Activated gamma-delta T cell (primary cell): Measurements from ENCODE around the gene ECSCR.
"Not testable (repeated sequence)": the region's sequence is repeated elsewhere in the genome, so short reads cannot be mapped to it uniquely, and the experiment has no call there.

Experiments
- DNase-seq: peaks from one replicate; lab custom pipeline; 2025; lab: John Stamatoyannopoulos, UW
- total RNA-seq, 2 donors: gene quantifications; one replicate each; lab custom pipeline; 2026; lab: John Stamatoyannopoulos, UW

The ECSCR gene, protein sequence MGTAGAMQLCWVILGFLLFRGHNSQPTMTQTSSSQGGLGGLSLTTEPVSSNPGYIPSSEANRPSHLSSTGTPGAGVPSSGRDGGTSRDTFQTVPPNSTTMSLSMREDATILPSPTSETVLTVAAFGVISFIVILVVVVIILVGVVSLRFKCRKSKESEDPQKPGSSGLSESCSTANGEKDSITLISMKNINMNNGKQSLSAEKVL
- 0 to 0.09 reads per million in 2 donors for total RNA-seq

DNA sequence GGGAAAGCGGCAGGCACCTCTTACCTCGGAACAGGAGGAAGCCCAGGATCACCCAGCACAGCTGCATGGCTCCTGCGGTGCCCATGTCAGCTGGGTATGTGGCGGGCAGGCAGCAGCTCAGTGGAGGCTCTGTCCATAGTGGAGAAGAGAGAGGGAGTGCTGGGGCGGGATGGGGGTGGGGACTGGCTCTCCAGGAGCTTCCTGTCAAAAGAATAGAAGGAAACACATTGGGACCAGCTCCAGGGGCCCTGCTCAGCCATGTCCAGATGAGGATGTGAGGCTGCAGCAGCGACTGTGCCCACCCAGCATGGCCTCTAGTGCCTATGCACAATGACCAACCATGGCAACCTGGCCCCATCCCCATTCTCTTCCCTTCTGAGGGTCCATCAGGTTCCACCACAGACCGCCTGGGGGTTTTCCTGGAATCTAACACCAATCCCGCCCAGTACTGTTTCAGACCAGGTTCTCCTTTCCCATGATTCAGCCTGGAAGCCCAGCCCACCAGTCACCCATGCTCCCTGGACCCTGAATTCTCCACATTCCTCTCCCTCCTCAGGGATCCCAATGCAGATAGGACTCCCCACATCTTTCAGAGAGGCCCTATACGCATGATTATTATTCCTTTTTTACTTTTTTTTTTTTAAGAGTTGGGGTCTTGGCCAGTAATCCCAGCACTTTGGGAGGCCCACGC lies at the start of gene ECSCR:
Gene ECSCR (minus strand): TSS at position 158 of the 691 bp plus-strand sequence. CDS start 73 bp downstream, at position 85.
- no peak for DNase-seq

DNA sequence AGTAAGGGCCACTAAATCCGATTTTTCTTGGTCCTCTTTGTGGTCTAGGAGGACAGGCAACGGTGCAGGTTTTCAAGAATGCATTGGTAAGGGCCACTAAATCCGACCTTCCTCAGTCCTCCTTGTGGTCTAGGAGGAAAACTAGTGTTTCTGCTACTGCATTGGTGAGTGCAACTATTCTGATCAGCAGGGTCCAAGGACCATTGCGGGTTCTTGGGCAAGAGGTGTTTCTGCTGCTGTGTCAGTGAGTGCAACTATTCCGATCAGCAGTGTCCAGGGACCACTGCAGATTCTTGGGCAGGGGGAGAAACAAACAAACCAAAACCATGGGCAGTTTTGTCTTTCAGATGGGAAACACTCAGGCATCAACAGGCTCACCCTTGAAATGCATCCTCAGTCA lies 42.2 kb upstream of the ECSCR start:
- DNase-seq, result not testable (repeated sequence)

DNA sequence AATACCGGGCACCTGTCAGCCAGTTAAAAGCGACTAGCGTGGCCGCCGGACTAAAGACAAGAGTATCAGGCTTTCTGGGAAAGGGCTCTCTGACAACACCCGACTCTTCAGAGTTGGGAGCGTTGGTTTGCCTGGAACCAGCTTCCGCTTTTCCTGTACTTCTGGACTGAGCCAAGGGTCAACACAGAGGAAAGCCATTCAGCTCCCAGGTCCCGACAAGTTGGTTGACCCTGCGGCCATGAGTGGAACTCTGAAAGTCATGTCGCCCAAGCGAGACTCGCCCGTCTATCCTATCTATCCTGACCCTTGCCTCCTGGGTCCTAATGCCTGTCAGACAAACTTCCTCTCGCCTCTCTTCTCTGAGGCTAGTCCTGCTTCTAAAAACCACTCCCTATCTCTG lies 41.3 kb upstream of the ECSCR start:
- not testable (repeated sequence) for DNase-seq

DNA sequence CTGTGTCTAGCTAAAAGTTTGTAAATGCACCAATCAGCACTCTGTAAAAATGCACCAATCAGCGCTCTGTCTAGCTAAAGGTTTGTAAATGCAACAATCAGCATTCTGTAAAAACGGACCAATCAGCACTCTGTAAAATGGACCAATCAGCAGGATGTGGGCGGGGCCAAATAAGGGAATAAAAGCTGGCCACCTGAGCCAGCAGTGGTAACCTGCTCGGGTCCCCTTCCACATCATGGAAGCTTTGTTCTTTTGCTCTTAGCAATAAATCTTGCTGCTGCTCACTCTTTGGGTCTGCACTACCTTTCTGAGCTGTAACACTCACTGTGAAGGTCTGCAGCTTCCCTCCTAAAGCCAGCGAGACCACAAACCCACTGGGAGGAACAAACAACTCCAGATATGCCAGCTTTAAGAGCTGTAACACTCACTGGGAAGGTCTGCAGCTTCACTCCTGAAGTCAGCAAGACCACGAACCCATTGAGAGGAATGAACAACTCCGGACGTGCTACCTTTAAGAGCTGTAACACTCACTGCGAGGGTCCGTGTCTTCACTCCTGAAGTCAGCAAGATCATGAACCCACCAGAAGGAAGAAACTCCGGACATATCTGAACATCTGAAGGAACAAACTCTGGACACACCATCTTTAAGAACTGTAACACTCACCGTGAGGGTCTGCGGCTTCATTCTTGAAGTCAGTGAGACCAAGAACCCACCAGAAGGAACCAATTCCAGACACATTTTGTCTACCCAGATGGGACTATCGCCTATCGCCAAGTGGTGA lies 40.7 kb upstream of the ECSCR start:
- not testable (repeated sequence) for DNase-seq

DNA sequence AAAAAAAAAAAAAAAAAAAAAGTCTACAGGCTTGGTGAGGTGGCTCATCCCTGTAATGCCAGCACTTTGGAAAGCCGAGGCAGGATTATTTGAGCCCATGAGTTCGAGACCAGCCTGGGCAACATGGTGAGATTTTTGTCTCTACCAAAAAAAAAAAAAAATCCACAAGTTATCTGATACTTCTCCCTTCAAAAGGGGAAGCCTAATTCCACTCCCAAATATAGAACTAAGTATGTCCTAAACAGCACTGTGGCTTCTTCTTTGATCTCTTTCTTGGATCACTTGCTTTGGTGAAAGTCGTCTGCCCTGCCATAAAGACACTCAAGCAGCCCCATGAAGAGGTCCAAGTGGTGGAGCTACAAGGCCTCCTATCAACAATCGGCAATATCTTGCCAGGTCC lies 38.8 kb upstream of the ECSCR start:
- no peak for DNase-seq

DNA sequence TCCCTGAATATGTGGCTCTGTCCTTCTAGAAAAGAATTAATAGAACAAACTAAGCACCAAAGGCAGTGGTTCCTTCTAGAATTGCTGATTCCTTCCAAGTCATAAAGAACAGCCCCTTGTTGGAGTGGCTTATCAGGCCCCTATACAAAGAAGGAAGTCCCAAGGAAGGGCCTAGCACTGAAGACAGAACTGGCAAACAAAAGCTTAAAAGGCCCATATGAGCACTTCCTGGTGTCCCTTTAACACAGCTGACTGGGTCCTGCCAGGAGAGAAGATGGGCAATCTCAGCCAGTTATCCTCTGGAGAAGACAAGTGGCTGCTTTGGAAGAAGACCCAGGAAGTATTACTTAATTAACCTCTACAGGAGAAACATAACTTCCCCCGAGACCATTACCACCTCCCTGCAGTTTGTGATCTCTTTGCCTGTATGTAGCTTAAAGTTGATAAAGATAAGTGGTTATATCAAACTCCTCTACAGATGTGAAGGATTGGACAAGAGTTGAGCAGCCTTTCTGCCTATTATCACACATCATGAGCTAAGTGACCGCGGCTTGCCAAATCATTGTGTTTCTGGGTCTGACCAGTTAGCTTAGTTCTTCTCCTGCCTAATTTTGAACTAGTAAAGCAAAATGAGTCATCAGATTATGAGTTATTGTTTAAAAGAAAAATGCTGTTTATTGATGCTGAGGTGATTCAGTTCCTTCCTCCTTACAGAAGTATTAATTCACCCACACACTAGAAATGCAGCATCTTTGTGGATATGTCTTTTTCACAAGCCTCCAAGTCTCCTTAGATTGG lies 33.3 kb upstream of the ECSCR start:
- DNase-seq, result no peak

DNA sequence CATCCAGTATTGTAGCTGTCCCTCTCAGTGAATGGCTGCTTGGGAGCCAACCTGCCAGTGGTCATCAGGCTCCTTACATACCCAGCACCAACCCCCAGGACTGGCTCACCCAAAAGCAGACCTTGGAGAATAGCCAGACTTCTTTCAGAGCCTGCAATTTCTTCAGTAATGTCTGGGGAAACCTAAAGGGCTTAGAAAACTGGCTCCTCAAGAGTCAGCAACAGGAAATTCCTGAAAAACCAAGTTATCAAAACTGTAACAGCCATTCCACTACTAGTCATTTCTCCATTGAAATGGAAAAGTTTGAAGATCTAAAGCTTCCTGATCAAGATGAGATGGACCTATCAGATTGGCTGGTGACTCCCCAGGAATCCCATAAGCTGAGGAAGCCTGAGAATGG lies 32.3 kb upstream of the ECSCR start:
- no peak for DNase-seq

DNA sequence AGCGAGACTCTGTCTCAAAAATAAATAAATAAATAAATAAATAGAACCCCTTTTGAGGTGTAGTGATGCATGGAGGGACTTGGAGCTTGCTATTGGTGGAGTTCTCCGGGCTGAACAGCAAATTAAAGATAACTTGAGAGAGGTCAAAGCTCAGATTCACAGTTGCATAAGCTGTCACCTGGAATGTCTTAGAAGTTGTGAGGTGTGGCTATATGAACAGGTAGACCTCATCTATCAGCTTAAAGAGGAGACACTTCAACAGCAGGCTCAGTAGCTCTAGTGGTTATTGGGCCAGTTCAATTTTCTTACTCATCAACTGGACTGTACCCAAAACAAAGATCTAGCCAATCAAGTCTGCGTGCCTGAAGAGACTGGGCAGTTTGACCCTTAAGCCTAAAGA lies 31.7 kb upstream of the ECSCR start:
- no peak for DNase-seq

DNA sequence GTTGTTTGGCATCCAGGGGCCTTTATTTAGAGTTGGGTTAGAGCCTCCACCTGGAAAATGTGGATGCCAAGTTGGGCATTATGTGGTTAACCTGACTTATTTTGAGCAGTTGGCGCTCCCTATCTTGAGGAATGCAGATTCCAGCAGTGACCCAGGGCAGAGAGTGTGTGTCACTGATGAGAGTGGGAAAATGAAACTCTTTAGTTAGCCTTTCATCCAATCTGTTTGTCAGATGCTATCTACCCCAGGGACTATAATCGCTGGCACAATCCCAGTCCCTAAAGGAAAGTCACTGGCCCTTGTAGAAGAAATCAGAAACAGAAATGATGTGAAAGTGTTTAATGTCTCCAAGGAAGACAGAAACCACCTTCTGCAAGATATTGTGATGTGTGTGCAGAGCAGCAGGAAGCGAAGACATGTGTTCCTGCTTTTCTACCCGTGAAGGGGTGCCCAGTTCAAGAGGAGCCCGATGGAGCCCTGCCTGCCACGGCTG lies 30.2 kb upstream of the ECSCR start:
- no peak for DNase-seq

DNA sequence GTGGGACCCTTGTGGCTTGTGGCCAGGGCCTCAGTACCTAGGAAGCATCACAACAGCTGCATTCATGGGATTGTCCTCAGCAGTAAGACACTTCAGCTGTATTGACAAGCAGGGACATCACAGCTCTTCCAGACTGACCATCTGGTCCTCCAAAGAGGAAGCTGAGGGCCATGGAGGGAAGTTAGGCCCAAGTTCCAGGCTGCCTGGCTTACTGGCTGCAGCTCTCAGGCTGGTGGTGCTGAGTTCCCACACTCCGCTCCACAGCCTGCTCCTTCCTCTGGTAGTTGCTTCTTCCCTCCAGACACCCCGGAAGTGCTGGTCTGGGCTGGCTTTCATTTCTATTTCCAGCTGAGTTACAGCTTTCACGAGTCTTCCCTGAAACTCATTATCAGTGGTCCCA lies 25.7 kb upstream of the ECSCR start:
- no peak for DNase-seq

DNA sequence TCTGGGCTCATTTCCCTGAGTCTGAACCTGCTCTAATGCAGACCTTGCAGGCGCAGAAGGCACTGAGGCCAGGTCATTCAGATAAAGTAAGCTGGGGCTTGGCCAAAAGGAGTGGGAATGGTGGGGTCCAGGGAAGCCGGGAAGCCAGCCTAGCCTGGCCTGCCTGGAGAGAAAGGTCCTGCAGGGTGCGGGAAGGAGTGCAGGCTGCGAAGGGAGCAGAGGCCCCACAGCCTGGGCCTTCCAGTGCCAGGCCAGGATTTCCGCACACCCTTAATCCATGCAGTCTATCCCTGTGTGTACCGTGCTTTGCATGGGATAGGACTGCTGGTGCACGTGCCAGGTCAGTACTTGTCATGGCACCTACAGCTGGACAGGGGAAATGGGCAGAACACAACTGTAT lies 23.7 kb upstream of the ECSCR start:
- DNase-seq, result no peak

DNA sequence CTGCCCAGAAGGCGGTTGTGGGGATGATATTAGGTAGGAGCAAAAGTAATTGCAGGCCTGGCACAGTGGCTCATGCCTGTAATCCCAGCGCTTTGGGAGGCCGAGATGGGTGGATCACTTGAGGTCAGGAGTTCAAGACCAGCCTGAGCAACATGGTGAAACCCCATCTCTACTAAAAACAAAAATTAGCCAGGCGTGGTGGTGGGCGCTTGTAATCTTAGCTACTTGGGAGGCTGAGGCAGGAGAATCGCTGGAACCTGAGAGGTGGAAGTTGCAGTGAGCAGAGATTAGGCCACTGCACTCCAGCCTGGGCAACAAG lies 20.3 kb upstream of the ECSCR start:
- DNase-seq, result not testable (repeated sequence)

DNA sequence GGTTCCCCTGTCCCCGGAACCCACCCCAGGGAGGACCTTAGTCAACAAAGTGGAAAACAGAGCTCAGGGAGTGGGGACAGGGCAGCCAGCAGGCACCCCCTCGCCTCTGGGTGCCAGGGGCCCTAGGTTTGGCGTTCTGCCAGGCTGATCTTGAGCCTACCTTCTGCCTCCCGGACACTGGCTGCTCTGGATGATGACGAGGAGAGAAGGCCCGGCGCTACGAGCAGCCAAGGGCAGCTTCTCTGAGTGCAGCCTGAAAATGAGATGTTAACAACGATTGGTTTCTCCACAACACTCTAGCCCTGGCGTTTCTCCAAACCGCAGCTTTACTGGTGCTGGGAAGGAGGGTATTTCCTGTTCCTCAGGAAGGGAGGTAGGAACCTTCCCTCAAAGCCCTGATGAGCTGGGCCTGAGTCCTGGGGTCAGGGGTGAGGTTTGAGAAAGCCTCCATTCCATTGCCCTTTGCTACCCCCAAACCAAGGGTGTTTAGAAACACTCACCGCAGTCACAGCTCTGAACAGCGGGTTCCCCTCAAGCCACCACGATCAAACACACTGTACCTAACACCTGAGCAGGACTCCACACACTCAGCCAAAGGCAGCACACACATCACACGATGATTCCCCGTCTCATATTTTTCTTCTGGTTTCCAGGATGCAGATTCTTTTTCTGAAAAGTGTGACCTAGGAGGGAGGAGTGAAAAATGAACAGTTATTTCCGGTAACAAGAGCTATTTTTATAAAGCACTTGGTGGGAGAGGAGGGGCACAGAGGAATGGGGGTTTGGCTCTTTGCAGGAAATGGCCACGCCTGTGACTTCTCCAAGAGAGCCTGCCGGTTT lies 19.7 kb upstream of the ECSCR start, which contains the start of gene STING1:
Gene STING1 (minus strand): TSS at position 709 of the 840 bp plus-strand sequence. CDS start 1,054 bp downstream, outside the sequence.
- no peak for DNase-seq

DNA sequence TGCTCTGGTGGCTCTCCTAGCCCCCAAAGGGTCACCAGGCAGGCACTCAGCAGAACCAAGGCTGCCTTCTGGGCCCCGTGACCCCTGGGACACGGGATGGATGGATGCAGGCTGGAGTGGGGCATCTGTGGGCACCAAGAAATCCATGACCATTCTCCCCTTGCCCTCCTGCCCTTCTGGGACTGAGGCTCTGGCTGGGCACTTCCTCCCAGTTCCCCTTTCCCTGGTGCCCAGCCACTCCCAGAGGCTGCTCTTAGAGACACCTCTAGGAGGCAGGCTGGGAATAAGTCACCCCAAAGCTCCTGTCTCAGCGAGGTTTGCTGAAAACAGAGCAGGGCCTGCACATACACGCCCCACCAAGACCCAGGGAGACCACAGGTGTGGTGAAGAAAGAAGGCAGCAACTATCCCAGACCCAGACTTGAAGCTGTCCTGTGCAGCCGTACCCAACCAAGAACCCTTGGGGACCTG lies 19.1 kb upstream of the ECSCR start:
- DNase-seq, result no peak

DNA sequence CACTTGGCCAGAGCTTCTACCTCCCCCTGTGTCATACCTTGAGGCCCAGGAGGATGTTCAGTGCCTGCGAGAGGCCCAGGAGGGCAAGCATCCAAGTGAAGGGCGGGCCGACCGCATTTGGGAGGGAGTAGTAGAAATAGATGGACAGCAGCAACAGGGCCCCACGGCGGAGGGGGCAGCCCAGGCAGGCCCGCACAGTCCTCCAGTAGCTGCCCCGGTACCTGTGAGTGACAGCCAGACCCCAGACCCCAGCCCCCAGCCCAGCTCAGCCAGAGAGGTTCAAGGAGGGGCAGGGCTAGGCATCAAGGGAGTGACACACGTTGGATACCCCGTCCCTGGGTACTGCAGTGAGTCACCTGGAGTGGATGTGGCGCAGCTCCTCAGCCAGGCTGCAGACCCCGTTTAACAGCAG lies 18.6 kb upstream of the ECSCR start:
- DNase-seq, result no peak

DNA sequence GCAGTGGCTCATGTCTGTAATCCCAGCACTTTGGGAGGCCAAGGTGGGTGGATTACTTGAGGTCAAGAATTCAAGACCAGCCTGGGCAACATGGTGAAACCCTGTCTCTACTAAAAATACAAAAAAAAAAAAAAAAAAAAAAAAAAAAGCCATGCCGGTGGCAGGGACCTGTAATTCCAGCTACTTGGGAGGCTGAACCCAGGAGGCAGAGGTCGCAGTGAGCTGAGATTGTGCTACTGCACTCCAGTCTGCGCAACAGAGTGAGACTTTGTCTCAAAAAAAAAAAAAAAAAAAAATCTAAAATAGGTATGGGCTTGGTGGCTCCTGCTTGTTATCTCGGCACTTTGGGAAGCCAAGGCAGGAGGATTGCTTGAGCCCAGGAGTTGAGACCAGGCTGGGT lies 17.2 kb upstream of the ECSCR start:
- not testable (repeated sequence) for DNase-seq

DNA sequence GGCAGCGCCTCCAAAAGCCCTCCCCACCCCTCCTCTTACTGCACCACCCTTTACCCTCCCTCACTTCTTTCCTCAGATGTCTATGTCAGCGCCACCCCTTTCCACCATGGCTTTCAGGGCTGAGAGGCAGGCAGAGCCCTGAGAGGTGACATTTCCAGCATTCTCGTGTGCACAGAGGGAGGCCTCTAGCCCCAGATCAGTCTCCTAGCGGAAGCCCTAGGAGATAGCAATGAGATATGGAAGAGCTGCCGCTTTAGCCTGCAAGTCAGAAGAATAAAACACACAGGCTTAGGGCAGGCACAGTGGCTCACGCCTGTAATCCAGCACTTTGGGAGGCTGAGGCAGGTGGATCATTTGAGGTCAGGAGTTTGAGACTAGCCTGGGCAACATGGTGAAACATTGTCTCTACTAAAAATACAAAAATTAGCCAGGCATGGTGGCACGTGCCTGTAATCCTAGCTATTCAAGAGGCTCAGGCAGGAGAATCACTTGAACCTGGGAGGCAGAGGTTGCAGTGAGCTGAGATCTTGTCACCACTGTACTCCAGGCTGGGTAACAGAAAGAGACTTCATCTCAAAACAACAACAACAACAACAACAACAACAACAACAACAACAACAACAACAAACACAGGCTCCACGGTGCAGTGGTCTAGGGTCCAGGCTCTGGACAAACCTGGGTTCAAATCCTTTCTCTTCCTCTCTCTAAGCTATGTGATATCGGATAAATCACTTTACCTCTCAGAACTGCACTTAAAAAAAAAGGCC lies 16.3 kb upstream of the ECSCR start:
- not testable (repeated sequence) for DNase-seq

DNA sequence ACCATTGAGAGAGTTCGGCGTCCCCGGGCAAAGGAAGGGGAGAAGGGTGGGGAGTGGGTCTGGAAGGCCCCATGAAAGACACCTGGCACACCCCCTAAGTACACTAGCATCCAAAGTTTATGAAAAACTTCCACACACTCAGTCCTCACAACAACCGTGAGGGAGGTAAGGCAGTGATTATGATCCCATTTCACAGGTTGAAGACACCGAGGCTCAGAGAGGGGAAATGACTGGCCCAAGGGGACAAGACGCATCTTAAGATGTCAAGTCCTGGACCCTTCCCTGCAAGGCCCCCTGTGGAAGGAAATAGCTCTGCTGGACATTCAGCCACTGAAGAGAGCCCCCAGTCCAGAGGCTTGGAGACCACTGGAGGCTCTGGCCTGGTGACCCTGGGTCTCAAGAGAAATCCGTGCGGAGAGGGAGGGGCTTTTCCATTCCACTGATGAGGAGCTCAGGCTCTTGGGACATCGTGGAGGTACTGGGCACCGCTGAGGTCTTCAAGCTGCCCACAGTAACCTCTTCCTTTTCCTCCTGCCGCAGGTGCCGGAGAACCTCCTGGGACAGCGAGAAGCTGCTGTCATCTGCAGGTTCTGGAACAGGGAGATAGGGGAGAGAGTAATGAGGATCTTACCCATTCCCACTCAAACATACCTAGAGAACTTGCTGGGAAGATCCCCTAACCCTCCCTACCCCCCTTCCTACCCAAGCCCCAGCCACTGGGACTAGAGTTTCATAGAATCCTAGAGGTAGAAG lies 13.5 kb upstream of the ECSCR start:
- no peak for DNase-seq
